Neural progenitor cell (in vitro differentiated cells): Measurements from ENCODE around the gene CCSER1. TPM values are rescaled to one million over a fixed set of nuclear protein-coding genes. Genes with fewer than 3 reads are reported as not detected.

Experiments
- DNase-seq: peaks from one replicate; pipeline ENCODE4 v3.0.0-alpha.2; 2016; ENCODE audit warnings: low spot score
- H2AFZ ChIP-seq: fragments of 200-600 bp; sonication (generic); replicated peaks from 2 replicates; pipeline ENCODE4 v1.6.1; 2016; ENCODE audit warnings: antibody characterized with exemption
- H3F3A ChIP-seq: fragments of 200-600 bp; sonication (generic); 2 replicates; pipeline ENCODE4 v1.6.1; 2016; ENCODE audit warnings: antibody characterized with exemption, low read depth
- H3K27ac ChIP-seq: fragments of 200-600 bp; sonication (generic); 2 replicates; pipeline ENCODE4 v1.5.1; 2016; ENCODE audit warnings: mild to moderate bottlenecking
- H3K27me3 ChIP-seq: fragments of 200-600 bp; sonication (generic); 2 replicates; pipeline ENCODE4 v1.6.1; 2016; ENCODE audit warnings: mild to moderate bottlenecking, moderate library complexity
- H3K36me3 ChIP-seq: fragments of 200-600 bp; sonication (generic); 2 replicates; pipeline ENCODE4 v1.5.1; 2016
- H3K4me1 ChIP-seq: fragments of 200-600 bp; sonication (generic); 2 replicates; pipeline ENCODE4 v1.6.1; 2016; ENCODE audit warnings: mixed run types
- H3K4me2 ChIP-seq: fragments of 200-600 bp; sonication (generic); 2 replicates; pipeline ENCODE4 v1.6.1; 2016
- H3K4me3 ChIP-seq: fragments of 200-600 bp; sonication (generic); 2 replicates; pipeline ENCODE4 v1.5.1; 2016
- H3K79me2 ChIP-seq: fragments of 200-600 bp; sonication (generic); 2 replicates; pipeline ENCODE4 v1.6.1; 2016; ENCODE audit warnings: low read depth
- H3K9ac ChIP-seq: fragments of 200-600 bp; sonication (generic); 2 replicates; pipeline ENCODE4 v1.6.1; 2016
- H3K9me3 ChIP-seq: fragments of 200-600 bp; sonication (generic); 2 replicates; pipeline ENCODE4 v1.5.1; 2016; ENCODE audit warnings: low read depth
- H4K20me1 ChIP-seq: fragments of 200-600 bp; sonication (generic); 2 replicates; pipeline ENCODE4 v1.6.1; 2016; ENCODE audit warnings: low read depth
- H3K27ac Mint-ChIP-seq: 3 replicates; pipeline ENCODE4 v1.8.0; 2021; ENCODE audit warnings: mixed read lengths
- H3K27me3 Mint-ChIP-seq: 2 replicates; pipeline ENCODE4 v1.8.0; 2022; ENCODE audit warnings: low read depth, mild to moderate bottlenecking, inconsistent platforms, moderate library complexity, mixed read lengths; ENCODE audit not compliant: insufficient read depth
- H3K36me3 Mint-ChIP-seq: 3 replicates; pipeline ENCODE4 v1.8.0; 2021; ENCODE audit warnings: mixed read lengths
- H3K4me1 Mint-ChIP-seq: 3 replicates; pipeline ENCODE4 v1.8.0; 2021; ENCODE audit warnings: mixed read lengths
- H3K4me3 Mint-ChIP-seq: 3 replicates; pipeline ENCODE4 v1.8.0; 2021; ENCODE audit warnings: mild to moderate bottlenecking, moderate library complexity, mixed read lengths
- H3K9me3 Mint-ChIP-seq: 3 replicates; pipeline ENCODE4 v1.8.0; 2020; ENCODE audit warnings: mixed read lengths
- EZH2 ChIP-seq: fragments of 200-600 bp; sonication (generic); IDR thresholded peaks from 2 replicates; pipeline ENCODE4 v1.6.1; 2017; ENCODE audit warnings: antibody characterized with exemption, mild to moderate bottlenecking, moderate library complexity
- EZH2phosphoT487 ChIP-seq: fragments of 200-600 bp; sonication (generic); IDR thresholded peaks from 2 replicates; pipeline ENCODE4 v1.6.1; 2017; ENCODE audit warnings: antibody characterized with exemption
- total RNA-seq: library from RNA; depleted of rRNA; stranded (reverse); fragments of >200 nt; gene quantifications from 2 replicates; pipeline ENCODE4 v1.2.3, GENCODE V29; 2015; ENCODE audit warnings: low replicate concordance
- TF ChIP-seq, protein P1 (sequence below): fragments of 200-600 bp; sonication (generic); IDR thresholded peaks from 2 replicates; pipeline ENCODE4 v1.5.1; 2017; ENCODE audit warnings: antibody characterized with exemption, mild to moderate bottlenecking

Gene CCSER1
- total RNA-seq, 1 donor from 2014 or later: 0.77 TPM

DNA sequence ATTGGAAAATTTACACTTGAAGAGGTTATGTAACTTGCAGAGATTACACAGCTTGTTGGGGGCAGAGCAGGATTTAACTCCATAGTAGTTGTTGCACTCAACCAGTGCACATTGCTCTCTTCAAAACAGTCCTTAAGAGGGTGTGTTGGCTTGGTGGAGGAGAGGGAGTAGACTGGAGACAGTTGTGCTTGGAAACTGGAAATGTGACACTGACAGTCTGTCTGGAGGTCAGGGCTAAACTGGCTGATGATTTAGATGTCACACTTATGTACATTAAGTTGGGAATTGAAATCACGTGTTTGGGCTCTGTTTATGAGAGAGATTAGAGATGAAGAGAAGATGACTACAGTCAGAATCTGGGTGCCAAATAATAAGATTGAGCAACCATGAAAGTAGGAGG lies 32.9 kb downstream of the CCSER1 start:
- Histone ChIP-seq H3K27me3 (no peaks in the 10 kb centered on the region), H3K4me2 (no peak overlapping the region), H3F3A (no peaks in the 10 kb centered on the region), H3K27ac (no peak overlapping the region), H3K9me3 (no peaks in the 10 kb centered on the region), H3K9ac (no peak overlapping the region), H2AFZ (no peak overlapping the region), H4K20me1 (no peaks in the 10 kb centered on the region), H3K36me3 (no peaks in the 10 kb centered on the region), H3K79me2 (no peaks in the 10 kb centered on the region), H3K4me1 (no peaks in the 10 kb centered on the region), H3K4me3 (no peak overlapping the region)
- Mint-ChIP-seq H3K4me3 (no peak overlapping the region), H3K27me3 (no peaks in the 10 kb centered on the region), H3K9me3 (peaks cover 2% of the 10 kb centered on the region), H3K27ac (no peak overlapping the region), H3K4me1 (no peaks in the 10 kb centered on the region), H3K36me3 (peaks cover 1% of the 10 kb centered on the region)
- no peak for TF ChIP-seq EZH2phosphoT487
- TF ChIP-seq, protein P1, sequence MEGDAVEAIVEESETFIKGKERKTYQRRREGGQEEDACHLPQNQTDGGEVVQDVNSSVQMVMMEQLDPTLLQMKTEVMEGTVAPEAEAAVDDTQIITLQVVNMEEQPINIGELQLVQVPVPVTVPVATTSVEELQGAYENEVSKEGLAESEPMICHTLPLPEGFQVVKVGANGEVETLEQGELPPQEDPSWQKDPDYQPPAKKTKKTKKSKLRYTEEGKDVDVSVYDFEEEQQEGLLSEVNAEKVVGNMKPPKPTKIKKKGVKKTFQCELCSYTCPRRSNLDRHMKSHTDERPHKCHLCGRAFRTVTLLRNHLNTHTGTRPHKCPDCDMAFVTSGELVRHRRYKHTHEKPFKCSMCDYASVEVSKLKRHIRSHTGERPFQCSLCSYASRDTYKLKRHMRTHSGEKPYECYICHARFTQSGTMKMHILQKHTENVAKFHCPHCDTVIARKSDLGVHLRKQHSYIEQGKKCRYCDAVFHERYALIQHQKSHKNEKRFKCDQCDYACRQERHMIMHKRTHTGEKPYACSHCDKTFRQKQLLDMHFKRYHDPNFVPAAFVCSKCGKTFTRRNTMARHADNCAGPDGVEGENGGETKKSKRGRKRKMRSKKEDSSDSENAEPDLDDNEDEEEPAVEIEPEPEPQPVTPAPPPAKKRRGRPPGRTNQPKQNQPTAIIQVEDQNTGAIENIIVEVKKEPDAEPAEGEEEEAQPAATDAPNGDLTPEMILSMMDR: no peak
- TF ChIP-seq EZH2: no peak
- no peak for DNase-seq

DNA sequence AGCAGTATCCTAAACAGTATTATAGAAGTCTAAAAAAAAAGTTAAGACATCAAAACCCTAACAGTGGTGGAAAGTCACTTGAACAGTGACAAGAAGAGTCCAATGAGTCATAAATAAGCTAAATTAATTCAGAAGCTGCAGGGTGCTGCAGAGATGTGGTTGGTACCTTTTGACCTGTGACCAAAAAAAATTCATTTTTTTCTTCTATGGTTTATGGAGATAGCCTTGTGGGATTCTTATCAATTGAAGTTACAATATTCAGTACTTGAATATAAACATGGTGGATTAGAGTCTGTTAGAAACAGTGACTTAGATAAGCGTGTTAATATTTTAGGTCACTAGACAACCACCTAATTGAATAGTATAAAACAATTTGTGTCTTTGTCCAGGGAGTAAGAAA lies 35.4 kb downstream of the CCSER1 start:
- Histone ChIP-seq H2AFZ (no peak overlapping the region), H3F3A (no peaks in the 10 kb centered on the region), H4K20me1 (no peaks in the 10 kb centered on the region), H3K9me3 (no peaks in the 10 kb centered on the region), H3K27me3 (no peaks in the 10 kb centered on the region), H3K4me2 (no peak overlapping the region), H3K36me3 (no peaks in the 10 kb centered on the region), H3K4me1 (no peaks in the 10 kb centered on the region), H3K79me2 (no peaks in the 10 kb centered on the region), H3K9ac (no peak overlapping the region), H3K27ac (no peak overlapping the region), H3K4me3 (no peak overlapping the region)
- no peak overlapping the region for H3K27ac Mint-ChIP-seq
- H3K27me3 Mint-ChIP-seq: no peaks in the 10 kb centered on the region
- no peak for DNase-seq
- peaks cover 2% of the 10 kb centered on the region for H3K9me3 Mint-ChIP-seq
- TF ChIP-seq, protein P1: no peak
- no peak for TF ChIP-seq EZH2phosphoT487
- no peak for TF ChIP-seq EZH2
- no peaks in the 10 kb centered on the region for H3K4me1 Mint-ChIP-seq
- H3K4me3 Mint-ChIP-seq: no peak overlapping the region
- H3K36me3 Mint-ChIP-seq: no peaks in the 10 kb centered on the region

DNA sequence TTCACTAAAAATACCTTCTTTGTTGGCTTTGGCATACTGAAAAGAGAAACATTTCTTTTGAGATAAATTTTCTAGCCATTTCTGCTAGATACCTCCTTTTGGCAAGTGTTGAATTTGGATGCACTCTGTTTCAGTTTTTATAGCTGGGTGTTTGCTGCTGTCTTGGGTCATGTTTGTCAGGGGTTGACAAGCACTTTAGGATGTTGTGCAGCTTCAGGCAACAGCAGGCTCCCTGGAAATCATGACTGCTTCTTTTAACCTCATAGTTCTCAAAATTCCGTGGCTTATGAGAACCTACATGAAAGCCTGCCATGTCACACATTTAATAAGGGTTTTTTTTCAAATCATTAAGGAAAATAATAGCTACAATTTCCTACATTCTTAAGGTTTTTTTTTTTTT lies 36.7 kb downstream of the CCSER1 start:
- H3K27me3 Mint-ChIP-seq: no peaks in the 10 kb centered on the region
- no peaks in the 10 kb centered on the region for H3K4me1 Mint-ChIP-seq
- Histone ChIP-seq H3K36me3 (no peaks in the 10 kb centered on the region), H3K4me2 (no peak overlapping the region), H3K27me3 (no peaks in the 10 kb centered on the region), H3K9ac (no peak overlapping the region), H3K4me3 (no peak overlapping the region), H3K79me2 (no peaks in the 10 kb centered on the region), H4K20me1 (no peaks in the 10 kb centered on the region), H3K4me1 (no peaks in the 10 kb centered on the region), H3F3A (no peaks in the 10 kb centered on the region), H3K9me3 (no peaks in the 10 kb centered on the region), H3K27ac (no peak overlapping the region), H2AFZ (no peak overlapping the region)
- no peak for DNase-seq
- TF ChIP-seq, protein P1: no peak
- TF ChIP-seq EZH2phosphoT487 (no peak), EZH2 (no peak)
- H3K9me3 Mint-ChIP-seq: no peaks in the 10 kb centered on the region
- H3K27ac Mint-ChIP-seq: no peak overlapping the region
- no peaks in the 10 kb centered on the region for H3K36me3 Mint-ChIP-seq
- no peak overlapping the region for H3K4me3 Mint-ChIP-seq

DNA sequence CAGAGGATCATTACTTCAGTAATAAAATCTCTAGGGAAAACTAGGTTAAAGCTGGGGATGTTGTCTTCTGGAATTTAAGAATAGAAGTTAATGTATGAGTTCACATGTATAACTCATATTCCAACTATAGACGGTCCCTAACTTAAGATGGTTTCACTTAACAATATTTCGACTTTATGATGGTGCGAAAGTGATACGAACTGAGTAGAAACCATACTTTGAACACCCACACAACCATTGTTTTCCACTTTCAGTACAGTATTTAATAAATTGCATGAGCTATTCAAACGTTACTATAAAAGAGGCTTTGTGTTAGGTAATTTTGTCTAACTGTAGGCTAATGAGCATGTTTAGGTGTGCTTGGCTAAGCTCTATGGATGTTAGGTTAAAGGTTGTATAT lies 38.7 kb downstream of the CCSER1 start:
- Histone ChIP-seq H3K27me3 (no peaks in the 10 kb centered on the region), H4K20me1 (no peaks in the 10 kb centered on the region)

More for the DNA sequence above, 38.7 kb downstream of the CCSER1 start:
- H3K79me2 ChIP-seq: no peaks in the 10 kb centered on the region
- no peaks in the 10 kb centered on the region for H3K36me3 ChIP-seq
- no peak overlapping the region for H3K9ac ChIP-seq
- Mint-ChIP-seq H3K4me3 (no peak overlapping the region), H3K4me1 (no peaks in the 10 kb centered on the region), H3K36me3 (no peaks in the 10 kb centered on the region), H3K27me3 (no peaks in the 10 kb centered on the region), H3K27ac (no peak overlapping the region), H3K9me3 (no peaks in the 10 kb centered on the region)
- no peak for TF ChIP-seq EZH2phosphoT487
- TF ChIP-seq EZH2: no peak
- TF ChIP-seq, protein P1: no peak
- H2AFZ ChIP-seq: no peak overlapping the region
- no peaks in the 10 kb centered on the region for H3K9me3 ChIP-seq
- no peak overlapping the region for H3K4me3 ChIP-seq
- H3K4me2 ChIP-seq: no peak overlapping the region
- H3K27ac ChIP-seq: no peak overlapping the region
- no peak for DNase-seq
- no peaks in the 10 kb centered on the region for H3F3A ChIP-seq
- no peaks in the 10 kb centered on the region for H3K4me1 ChIP-seq
